ENCODE measurements around the gene AMFR.

Gene AMFR

GRCh38 chr16:56345406-56346050 is 79.8 kb downstream of the AMFR start:
- DNase-seq: no peak

GRCh38 chr16:56344518-56345405 is 80.6 kb downstream of the AMFR start:
- DNase-seq: no peak

- DNase-seq: no peak
Measured at GRCh38 chr16:56343661-56344517, 81.5 kb downstream of the AMFR start.

- DNase-seq: no peak
Measured at GRCh38 chr16:56341656-56342399, 83.5 kb downstream of the AMFR start.

- DNase-seq: no peak
Measured at GRCh38 chr16:56340864-56341365, 84.4 kb downstream of the AMFR start.

- no peak for DNase-seq
Measured at GRCh38 chr16:56340416-56340815, 84.9 kb downstream of the AMFR start.

- no peak for DNase-seq
Measured at GRCh38 chr16:56339431-56340195, 85.7 kb downstream of the AMFR start.

GRCh38 chr16:56338566-56339318 is 86.6 kb downstream of the AMFR start:
- DNase-seq: no peak

GRCh38 chr16:56337858-56338325 is 87.5 kb downstream of the AMFR start:
- DNase-seq: no peak

GRCh38 chr16:56337131-56337857 is 88.1 kb downstream of the AMFR start:
- DNase-seq: no peak

- no peak for DNase-seq
Measured at GRCh38 chr16:56336711-56337110, 88.6 kb downstream of the AMFR start.

GRCh38 chr16:56336071-56336688 is 89.2 kb downstream of the AMFR start:
- DNase-seq: no peak

- no peak for DNase-seq
Measured at GRCh38 chr16:56334761-56335160, 90.6 kb downstream of the AMFR start.

GRCh38 chr16:56332464-56333079 is 92.8 kb downstream of the AMFR start:
- no peak for DNase-seq

GRCh38 chr16:56331915-56332314 is 93.4 kb downstream of the AMFR start:
- no peak for DNase-seq

GRCh38 chr16:56331399-56331798 is 93.9 kb downstream of the AMFR start:
- DNase-seq: no peak

GRCh38 chr16:56330476-56330875 is 94.9 kb downstream of the AMFR start:
- DNase-seq: no peak

GRCh38 chr16:56329887-56330286 is 95.5 kb downstream of the AMFR start:
- DNase-seq: no peak

All from CD4-positive, alpha-beta T cell treated with Interleukin-15 for 1 hour (primary cell).